GM23338 (cell line): Measurements from ENCODE around the gene RIMS1. TPM values are rescaled to one million over a fixed set of nuclear protein-coding genes. Genes with fewer than 3 reads are reported as not detected.

ENCODE experiments used
- ATAC-seq: fragments of 200-7000 bp; cut with Tn5 transposase; 3 replicates; pipeline ENCODE4 v1.9.1; 2020
- DNase-seq: peaks from one replicate; pipeline ENCODE4 v3.0.0-alpha.2; 2015; ENCODE audit warnings: low spot score
- H2AFZ ChIP-seq: fragments of 200-600 bp; sonication (generic); 2 replicates; pipeline ENCODE4 v1.8.0; 2016; ENCODE audit warnings: antibody characterized with exemption, mild to moderate bottlenecking, moderate library complexity
- H3F3A ChIP-seq: fragments of 200-600 bp; sonication (generic); replicated peaks from 2 replicates; pipeline ENCODE4 v1.8.0; 2017; ENCODE audit warnings: antibody characterized with exemption, mixed run types, low read depth
- H3K27ac ChIP-seq: fragments of 200-600 bp; sonication (generic); 2 replicates; pipeline ENCODE4 v1.6.1; 2016; ENCODE audit warnings: low read depth
- H3K27me3 ChIP-seq: fragments of 200-600 bp; sonication (generic); 2 replicates; pipeline ENCODE4 v1.8.0; 2016; ENCODE audit warnings: mild to moderate bottlenecking, mixed run types, moderate library complexity; ENCODE audit not compliant: insufficient read depth
- H3K36me3 ChIP-seq: fragments of 200-600 bp; sonication (generic); 2 replicates; pipeline ENCODE4 v1.8.0; 2016; ENCODE audit warnings: mild to moderate bottlenecking; ENCODE audit not compliant: insufficient read depth
- H3K4me1 ChIP-seq: fragments of 200-600 bp; sonication (generic); 2 replicates; pipeline ENCODE4 v1.8.0; 2016; ENCODE audit warnings: mild to moderate bottlenecking, moderate library complexity; ENCODE audit not compliant: insufficient read depth
- H3K4me2 ChIP-seq: fragments of 200-600 bp; sonication (generic); 2 replicates; pipeline ENCODE4 v1.7.1; 2017; ENCODE audit warnings: mixed run types
- H3K4me3 ChIP-seq: fragments of 200-600 bp; sonication (generic); 2 replicates; pipeline ENCODE4 v1.6.1; 2016; ENCODE audit warnings: mixed run types
- H3K79me2 ChIP-seq: fragments of 200-600 bp; sonication (generic); replicated peaks from 2 replicates; pipeline ENCODE4 v1.8.0; 2017; ENCODE audit warnings: mild to moderate bottlenecking; ENCODE audit not compliant: insufficient read depth
- H3K9me2 ChIP-seq: fragments of 200-600 bp; sonication (generic); 2 replicates; pipeline ENCODE4 v1.8.0; 2017; ENCODE audit not compliant: insufficient read depth
- H4K20me1 ChIP-seq: fragments of 200-600 bp; sonication (generic); replicated peaks from 2 replicates; pipeline ENCODE4 v1.8.0; 2017; ENCODE audit warnings: mild to moderate bottlenecking; ENCODE audit not compliant: insufficient read depth
- H3K27ac Mint-ChIP-seq: 2 replicates; pipeline ENCODE4 v1.8.0; 2020; ENCODE audit warnings: inconsistent platforms, mild to moderate bottlenecking, moderate library complexity, mixed read lengths
- H3K27me3 Mint-ChIP-seq: 3 replicates; pipeline ENCODE4 v1.8.0; 2022; ENCODE audit warnings: low read depth, mild to moderate bottlenecking, moderate library complexity, mixed read lengths, inconsistent platforms; ENCODE audit not compliant: insufficient read depth, poor library complexity
- H3K36me3 Mint-ChIP-seq: 3 replicates; pipeline ENCODE4 v1.8.0; 2021; ENCODE audit warnings: low read depth, mild to moderate bottlenecking, inconsistent platforms, moderate library complexity, mixed read lengths
- H3K4me1 Mint-ChIP-seq: 3 replicates; pipeline ENCODE4 v1.8.0; 2020; ENCODE audit warnings: mild to moderate bottlenecking, inconsistent platforms, mixed read lengths
- H3K4me3 Mint-ChIP-seq: 3 replicates; pipeline ENCODE4 v1.8.0; 2021; ENCODE audit warnings: moderate library complexity, mild to moderate bottlenecking, inconsistent platforms, mixed read lengths
- H3K9me3 Mint-ChIP-seq: 3 replicates; pipeline ENCODE4 v1.8.0; 2020; ENCODE audit warnings: moderate library complexity, mild to moderate bottlenecking, inconsistent platforms, mixed read lengths
- CREB1 ChIP-seq: fragments of 250-450 bp; sonication (Bioruptor Pico); IDR thresholded peaks from 2 replicates; pipeline ENCODE4 v1.5.0; 2020; ENCODE audit warnings: low read depth, mild to moderate bottlenecking, moderate library complexity
- EZH2 ChIP-seq: fragments of 200-600 bp; sonication (generic); IDR thresholded peaks from one replicate; pipeline ENCODE4 v1.8.0; 2017; ENCODE audit warnings: antibody characterized with exemption, mild to moderate bottlenecking, low read depth; ENCODE audit not compliant: unreplicated experiment
- EZH2phosphoT487 ChIP-seq: fragments of 200-600 bp; sonication (generic); IDR thresholded peaks from one replicate; pipeline ENCODE4 v1.8.1; 2018; ENCODE audit warnings: antibody characterized with exemption; ENCODE audit not compliant: unreplicated experiment
- JUNB ChIP-seq: IDR thresholded peaks from one replicate; pipeline ENCODE4 v1.6.1; 2016; ENCODE audit warnings: antibody characterized with exemption; ENCODE audit not compliant: unreplicated experiment
- NANOG ChIP-seq: IDR thresholded peaks from 2 replicates; pipeline ENCODE4 v1.6.1; 2016; ENCODE audit warnings: antibody characterized with exemption, borderline replicate concordance
- POLR2AphosphoS5 ChIP-seq: IDR thresholded peaks from 2 replicates; pipeline ENCODE4 v1.6.1; 2016; ENCODE audit warnings: antibody characterized with exemption, low read depth
- STAT1 ChIP-seq: IDR thresholded peaks from one replicate; pipeline ENCODE4 v1.6.1; 2016; ENCODE audit warnings: antibody characterized with exemption; ENCODE audit not compliant: unreplicated experiment
- ZNF114 ChIP-seq: fragments of 250-450 bp; sonication (Bioruptor Pico); IDR thresholded peaks from 2 replicates; pipeline ENCODE4 v1.5.0; 2020; ENCODE audit warnings: mild to moderate bottlenecking, moderate library complexity
- ZNF331 ChIP-seq: fragments of 250-450 bp; sonication (Bioruptor Pico); IDR thresholded peaks from 2 replicates; pipeline ENCODE4 v1.5.0; 2020; ENCODE audit warnings: low read depth, mild to moderate bottlenecking, moderate library complexity
- polyA plus RNA-seq: library from polyadenylated mRNA; unstranded; fragments of >200 nt; fragmentation: Nextera tagmentation; extraction: Ambion mirVana; gene quantifications from 2 replicates; pipeline ENCODE4 v1.2.1, GENCODE V29; 2016
- total RNA-seq: library from RNA; depleted of rRNA; stranded (reverse); fragments of >200 nt; shearing (Covaris generic); gene quantifications from 2 replicates; pipeline ENCODE4 v1.2.3, GENCODE V29; 2014
- TF ChIP-seq, protein P1 (sequence below), 2 experiments: fragments of 200-600 bp in 1 of 2; sonication (generic) in 1 of 2; conservative IDR thresholded peaks; 2 replicates each; pipeline versions ENCODE4 v1.5.1 to v1.6.1; 2016 to 2017; ENCODE audit warnings: antibody characterized with exemption in 2 of 2, low read depth in 2 of 2, mild to moderate bottlenecking in 2 of 2, moderate library complexity in 1 of 2
- TF ChIP-seq, protein P2 (sequence below): IDR thresholded peaks from one replicate; pipeline ENCODE4 v1.6.1; 2018; ENCODE audit warnings: antibody characterized with exemption; ENCODE audit not compliant: unreplicated experiment
- TF ChIP-seq, protein P3 (sequence below): fragments of 250-450 bp; sonication (Bioruptor Pico); IDR thresholded peaks from 2 replicates; pipeline ENCODE4 v1.5.0; 2020; ENCODE audit warnings: mild to moderate bottlenecking, moderate library complexity

The RIMS1 gene
- total and polyA plus RNA-seq, 2 experiments from 2014 or later = 0.89 to 4.0 TPM

DNA sequence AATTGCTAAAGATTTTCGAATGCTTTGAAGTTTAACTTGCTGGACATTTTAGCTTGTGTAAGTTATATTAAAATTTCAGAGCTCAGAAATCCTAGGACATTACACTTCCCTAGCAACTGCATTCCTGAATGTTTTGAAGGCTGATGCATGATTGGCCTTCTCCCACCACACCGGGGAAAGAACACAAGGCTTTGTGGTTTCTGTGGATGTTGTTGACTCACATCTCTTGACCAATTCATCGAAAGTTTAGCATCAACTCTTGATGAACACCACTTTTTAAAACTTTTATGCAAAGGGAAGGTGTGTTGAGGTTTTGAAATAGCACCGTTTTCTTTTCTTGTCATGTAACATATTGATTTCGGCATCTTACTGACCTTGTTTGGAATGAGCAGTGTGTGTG is 81.1 kb downstream of the RIMS1 start (continued):
- TF ChIP-seq, protein P1, sequence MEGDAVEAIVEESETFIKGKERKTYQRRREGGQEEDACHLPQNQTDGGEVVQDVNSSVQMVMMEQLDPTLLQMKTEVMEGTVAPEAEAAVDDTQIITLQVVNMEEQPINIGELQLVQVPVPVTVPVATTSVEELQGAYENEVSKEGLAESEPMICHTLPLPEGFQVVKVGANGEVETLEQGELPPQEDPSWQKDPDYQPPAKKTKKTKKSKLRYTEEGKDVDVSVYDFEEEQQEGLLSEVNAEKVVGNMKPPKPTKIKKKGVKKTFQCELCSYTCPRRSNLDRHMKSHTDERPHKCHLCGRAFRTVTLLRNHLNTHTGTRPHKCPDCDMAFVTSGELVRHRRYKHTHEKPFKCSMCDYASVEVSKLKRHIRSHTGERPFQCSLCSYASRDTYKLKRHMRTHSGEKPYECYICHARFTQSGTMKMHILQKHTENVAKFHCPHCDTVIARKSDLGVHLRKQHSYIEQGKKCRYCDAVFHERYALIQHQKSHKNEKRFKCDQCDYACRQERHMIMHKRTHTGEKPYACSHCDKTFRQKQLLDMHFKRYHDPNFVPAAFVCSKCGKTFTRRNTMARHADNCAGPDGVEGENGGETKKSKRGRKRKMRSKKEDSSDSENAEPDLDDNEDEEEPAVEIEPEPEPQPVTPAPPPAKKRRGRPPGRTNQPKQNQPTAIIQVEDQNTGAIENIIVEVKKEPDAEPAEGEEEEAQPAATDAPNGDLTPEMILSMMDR (conservative IDR thresholded peaks at IDR 0.05; ENCODE audit: low read depth in 2 of 2) = no peak

DNA sequence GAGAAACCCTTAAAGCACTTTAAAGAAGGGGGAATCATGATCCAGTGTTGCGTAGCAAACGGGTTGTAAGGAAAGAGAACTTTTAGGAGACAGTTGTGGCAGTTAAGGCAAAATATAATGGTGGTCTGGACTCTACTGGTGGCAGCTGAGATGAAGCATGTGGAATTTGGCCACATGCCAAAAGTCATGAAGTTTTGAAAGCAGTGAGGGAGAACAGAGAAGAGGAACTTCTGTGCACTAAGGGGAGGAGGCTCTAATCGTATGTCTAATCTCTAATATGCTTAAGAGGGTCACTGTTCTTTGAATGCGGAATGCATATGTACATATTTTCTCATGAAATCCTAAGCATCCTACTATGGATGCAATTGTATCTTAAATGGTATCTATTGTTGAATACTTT is 91.5 kb downstream of the RIMS1 start:
- no peaks in the 10 kb centered on the region for H3K27me3 ChIP-seq
- H4K20me1 ChIP-seq = no peaks in the 10 kb centered on the region
- H3K4me1 Mint-ChIP-seq = peaks cover under 1% of the 10 kb centered on the region; the same call in 1 of the 3 replicates
- no peak overlapping the region for H3K27ac Mint-ChIP-seq
- H3K9me3 Mint-ChIP-seq = no peaks in the 10 kb centered on the region
- H3K36me3 Mint-ChIP-seq = no peaks in the 10 kb centered on the region
- no peaks in the 10 kb centered on the region for H3K9me2 ChIP-seq
- no peaks in the 10 kb centered on the region for H3K27me3 Mint-ChIP-seq
- DNase-seq (no peak), ATAC-seq (no peak)
- H3K4me1 ChIP-seq = peaks cover 2% of the 10 kb centered on the region; the same call in 1 of the 2 replicates
- H3K4me3 ChIP-seq = no peak overlapping the region
- no peaks in the 10 kb centered on the region for H3K36me3 ChIP-seq
- H3K27ac ChIP-seq = no peak overlapping the region
- no peak overlapping the region for H2AFZ ChIP-seq
- H3K4me3 Mint-ChIP-seq = no peak overlapping the region
- no peak overlapping the region for H3K4me2 ChIP-seq
- H3F3A ChIP-seq = no peaks in the 10 kb centered on the region
- H3K79me2 ChIP-seq = no peaks in the 10 kb centered on the region
- no peak for TF ChIP-seq ZNF114
- no peak for TF ChIP-seq STAT1
- TF ChIP-seq, protein P2, sequence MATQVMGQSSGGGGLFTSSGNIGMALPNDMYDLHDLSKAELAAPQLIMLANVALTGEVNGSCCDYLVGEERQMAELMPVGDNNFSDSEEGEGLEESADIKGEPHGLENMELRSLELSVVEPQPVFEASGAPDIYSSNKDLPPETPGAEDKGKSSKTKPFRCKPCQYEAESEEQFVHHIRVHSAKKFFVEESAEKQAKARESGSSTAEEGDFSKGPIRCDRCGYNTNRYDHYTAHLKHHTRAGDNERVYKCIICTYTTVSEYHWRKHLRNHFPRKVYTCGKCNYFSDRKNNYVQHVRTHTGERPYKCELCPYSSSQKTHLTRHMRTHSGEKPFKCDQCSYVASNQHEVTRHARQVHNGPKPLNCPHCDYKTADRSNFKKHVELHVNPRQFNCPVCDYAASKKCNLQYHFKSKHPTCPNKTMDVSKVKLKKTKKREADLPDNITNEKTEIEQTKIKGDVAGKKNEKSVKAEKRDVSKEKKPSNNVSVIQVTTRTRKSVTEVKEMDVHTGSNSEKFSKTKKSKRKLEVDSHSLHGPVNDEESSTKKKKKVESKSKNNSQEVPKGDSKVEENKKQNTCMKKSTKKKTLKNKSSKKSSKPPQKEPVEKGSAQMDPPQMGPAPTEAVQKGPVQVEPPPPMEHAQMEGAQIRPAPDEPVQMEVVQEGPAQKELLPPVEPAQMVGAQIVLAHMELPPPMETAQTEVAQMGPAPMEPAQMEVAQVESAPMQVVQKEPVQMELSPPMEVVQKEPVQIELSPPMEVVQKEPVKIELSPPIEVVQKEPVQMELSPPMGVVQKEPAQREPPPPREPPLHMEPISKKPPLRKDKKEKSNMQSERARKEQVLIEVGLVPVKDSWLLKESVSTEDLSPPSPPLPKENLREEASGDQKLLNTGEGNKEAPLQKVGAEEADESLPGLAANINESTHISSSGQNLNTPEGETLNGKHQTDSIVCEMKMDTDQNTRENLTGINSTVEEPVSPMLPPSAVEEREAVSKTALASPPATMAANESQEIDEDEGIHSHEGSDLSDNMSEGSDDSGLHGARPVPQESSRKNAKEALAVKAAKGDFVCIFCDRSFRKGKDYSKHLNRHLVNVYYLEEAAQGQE = no peak
- no peak for TF ChIP-seq CREB1 (CRISPR knock-in tag)
- no peak for TF ChIP-seq NANOG
- no peak for TF ChIP-seq EZH2phosphoT487
- no peak for TF ChIP-seq ZNF331 (CRISPR knock-in tag)
- TF ChIP-seq, protein P3, sequence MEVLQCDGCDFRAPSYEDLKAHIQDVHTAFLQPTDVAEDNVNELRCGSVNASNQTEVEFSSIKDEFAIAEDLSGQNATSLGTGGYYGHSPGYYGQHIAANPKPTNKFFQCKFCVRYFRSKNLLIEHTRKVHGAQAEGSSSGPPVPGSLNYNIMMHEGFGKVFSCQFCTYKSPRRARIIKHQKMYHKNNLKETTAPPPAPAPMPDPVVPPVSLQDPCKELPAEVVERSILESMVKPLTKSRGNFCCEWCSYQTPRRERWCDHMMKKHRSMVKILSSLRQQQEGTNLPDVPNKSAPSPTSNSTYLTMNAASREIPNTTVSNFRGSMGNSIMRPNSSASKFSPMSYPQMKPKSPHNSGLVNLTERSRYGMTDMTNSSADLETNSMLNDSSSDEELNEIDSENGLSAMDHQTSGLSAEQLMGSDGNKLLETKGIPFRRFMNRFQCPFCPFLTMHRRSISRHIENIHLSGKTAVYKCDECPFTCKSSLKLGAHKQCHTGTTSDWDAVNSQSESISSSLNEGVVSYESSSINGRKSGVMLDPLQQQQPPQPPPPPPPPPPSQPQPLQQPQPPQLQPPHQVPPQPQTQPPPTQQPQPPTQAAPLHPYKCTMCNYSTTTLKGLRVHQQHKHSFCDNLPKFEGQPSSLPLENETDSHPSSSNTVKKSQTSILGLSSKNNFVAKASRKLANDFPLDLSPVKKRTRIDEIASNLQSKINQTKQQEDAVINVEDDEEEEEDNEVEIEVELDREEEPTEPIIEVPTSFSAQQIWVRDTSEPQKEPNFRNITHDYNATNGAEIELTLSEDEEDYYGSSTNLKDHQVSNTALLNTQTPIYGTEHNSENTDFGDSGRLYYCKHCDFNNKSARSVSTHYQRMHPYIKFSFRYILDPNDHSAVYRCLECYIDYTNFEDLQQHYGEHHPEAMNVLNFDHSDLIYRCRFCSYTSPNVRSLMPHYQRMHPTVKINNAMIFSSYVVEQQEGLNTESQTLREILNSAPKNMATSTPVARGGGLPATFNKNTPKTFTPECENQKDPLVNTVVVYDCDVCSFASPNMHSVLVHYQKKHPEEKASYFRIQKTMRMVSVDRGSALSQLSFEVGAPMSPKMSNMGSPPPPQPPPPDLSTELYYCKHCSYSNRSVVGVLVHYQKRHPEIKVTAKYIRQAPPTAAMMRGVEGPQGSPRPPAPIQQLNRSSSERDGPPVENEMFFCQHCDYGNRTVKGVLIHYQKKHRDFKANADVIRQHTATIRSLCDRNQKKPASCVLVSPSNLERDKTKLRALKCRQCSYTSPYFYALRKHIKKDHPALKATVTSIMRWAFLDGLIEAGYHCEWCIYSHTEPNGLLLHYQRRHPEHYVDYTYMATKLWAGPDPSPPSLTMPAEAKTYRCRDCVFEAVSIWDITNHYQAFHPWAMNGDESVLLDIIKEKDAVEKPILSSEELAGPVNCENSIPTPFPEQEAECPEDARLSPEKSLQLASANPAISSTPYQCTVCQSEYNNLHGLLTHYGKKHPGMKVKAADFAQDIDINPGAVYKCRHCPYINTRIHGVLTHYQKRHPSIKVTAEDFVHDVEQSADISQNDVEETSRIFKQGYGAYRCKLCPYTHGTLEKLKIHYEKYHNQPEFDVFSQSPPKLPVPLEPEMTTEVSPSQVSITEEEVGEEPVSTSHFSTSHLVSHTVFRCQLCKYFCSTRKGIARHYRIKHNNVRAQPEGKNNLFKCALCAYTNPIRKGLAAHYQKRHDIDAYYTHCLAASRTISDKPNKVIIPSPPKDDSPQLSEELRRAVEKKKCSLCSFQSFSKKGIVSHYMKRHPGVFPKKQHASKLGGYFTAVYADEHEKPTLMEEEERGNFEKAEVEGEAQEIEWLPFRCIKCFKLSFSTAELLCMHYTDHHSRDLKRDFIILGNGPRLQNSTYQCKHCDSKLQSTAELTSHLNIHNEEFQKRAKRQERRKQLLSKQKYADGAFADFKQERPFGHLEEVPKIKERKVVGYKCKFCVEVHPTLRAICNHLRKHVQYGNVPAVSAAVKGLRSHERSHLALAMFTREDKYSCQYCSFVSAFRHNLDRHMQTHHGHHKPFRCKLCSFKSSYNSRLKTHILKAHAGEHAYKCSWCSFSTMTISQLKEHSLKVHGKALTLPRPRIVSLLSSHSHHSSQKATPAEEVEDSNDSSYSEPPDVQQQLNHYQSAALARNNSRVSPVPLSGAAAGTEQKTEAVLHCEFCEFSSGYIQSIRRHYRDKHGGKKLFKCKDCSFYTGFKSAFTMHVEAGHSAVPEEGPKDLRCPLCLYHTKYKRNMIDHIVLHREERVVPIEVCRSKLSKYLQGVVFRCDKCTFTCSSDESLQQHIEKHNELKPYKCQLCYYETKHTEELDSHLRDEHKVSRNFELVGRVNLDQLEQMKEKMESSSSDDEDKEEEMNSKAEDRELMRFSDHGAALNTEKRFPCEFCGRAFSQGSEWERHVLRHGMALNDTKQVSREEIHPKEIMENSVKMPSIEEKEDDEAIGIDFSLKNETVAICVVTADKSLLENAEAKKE (CRISPR knock-in tag) = no peak
- no peak for TF ChIP-seq JUNB
- no peak for TF ChIP-seq POLR2AphosphoS5
- TF ChIP-seq, protein P1 (conservative IDR thresholded peaks at IDR 0.05; ENCODE audit: low read depth in 2 of 2) = no peak
- no peak for TF ChIP-seq EZH2
